GM18502 (cell line): Measurements from ENCODE around the gene DCDC2C.
"Not testable (repeated sequence)": the region's sequence is repeated elsewhere in the genome, so short reads cannot be mapped to it uniquely, and the experiment has no call there.

ENCODE experiments used
- ATAC-seq: cut with Tn5 transposase; IDR thresholded peaks from one replicate; pipeline ENCODE4 v1.9.1; 2021; ENCODE audit warnings: mild to moderate bottlenecking; ENCODE audit not compliant: unreplicated experiment, poor library complexity

The DCDC2C gene

GRCh38 chr2:3806730-3807129, 103.4 kb downstream of the DCDC2C start:
- no peak for ATAC-seq

DNA sequence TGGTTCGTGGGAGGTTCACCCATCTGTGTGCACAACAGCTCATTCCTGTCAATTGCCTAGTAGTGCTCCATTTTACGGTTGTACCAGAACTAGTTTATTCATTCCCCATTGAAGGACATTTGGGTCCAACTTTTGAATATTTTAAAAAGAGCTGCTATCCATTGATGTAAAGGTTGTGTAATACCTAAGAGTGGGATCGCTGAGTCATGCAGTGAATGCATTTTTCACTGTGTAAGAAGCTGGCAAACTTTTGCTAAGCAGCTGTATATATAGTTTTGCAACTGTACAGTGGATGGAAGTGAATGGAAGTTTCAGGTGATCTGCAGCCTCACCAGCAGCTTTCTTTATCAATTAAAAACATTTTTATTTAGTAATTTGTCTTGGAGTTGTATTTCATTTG, 104.5 kb downstream of the DCDC2C start:
- ATAC-seq = no peak

DNA sequence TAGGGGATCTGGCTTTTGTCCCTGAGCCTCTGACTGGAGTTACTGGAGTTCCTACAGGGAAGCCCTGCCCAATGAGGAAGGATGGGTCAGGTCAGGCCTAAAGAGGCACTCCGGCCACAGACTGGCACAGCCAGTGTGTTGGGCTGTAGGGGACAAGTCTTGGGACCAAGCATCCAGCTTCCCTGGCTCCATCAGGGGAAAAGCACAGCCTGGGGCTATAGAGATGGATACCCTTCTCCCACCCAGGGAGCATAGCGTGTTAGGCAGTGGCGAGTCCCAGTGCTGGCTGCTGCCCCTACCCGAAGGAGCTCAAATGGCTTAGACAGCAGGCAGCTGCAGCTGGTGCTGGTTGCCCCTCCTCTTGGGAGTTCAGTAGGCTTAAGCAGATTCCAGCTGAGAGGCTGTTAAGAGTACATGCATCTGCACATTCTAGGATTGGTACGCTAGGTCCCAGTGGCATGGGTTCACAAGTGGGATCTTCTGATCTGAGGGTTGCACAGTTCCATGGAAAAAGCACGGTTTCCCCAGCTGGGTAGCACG, 111.4 kb downstream of the DCDC2C start:
- no peak for ATAC-seq

DNA sequence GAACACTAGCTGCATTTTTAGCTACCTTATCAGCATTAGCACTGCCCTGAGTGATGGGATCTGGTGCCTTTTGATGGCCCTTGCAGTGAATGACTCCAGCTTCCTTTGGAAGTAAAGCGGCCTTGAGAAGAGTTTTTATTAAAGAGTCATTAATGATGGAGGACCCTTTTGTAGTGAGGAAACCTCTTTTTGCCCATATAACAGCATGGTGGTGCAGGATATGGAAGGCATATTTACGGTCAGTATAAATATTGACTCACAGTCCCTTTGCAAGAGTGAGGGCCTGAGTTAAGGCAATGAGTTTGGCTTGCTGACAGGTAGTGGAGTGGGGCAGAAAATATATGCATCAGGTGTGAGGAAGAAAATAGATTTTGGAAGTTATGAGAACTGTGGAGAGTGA, 113.8 kb downstream of the DCDC2C start:
- not testable (repeated sequence) for ATAC-seq

GRCh38 chr2:3823748-3824147, 120.4 kb downstream of the DCDC2C start:
- no peak for ATAC-seq

GRCh38 chr2:3827673-3828575, 124.5 kb downstream of the DCDC2C start:
- no peak for ATAC-seq

DNA sequence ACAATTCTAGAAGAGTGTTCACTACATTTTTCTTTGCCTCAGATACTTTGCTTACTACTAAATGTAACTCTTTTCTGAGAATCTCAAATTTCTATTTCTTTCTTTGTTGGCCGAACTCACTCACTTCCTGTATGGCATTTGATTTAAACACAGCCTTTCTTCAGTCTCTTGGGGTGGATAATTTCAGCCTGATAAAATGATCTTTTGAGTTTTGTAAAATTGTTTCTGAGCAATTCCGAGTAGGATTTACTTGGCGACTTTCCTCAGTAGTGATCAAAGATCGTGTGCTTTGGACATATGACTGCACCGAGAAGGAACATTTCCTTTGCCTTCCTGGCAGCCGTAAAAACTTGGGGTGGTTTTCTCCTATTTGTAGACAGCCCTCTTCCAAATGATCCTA, 127.4 kb downstream of the DCDC2C start:
- no peak for ATAC-seq

DNA sequence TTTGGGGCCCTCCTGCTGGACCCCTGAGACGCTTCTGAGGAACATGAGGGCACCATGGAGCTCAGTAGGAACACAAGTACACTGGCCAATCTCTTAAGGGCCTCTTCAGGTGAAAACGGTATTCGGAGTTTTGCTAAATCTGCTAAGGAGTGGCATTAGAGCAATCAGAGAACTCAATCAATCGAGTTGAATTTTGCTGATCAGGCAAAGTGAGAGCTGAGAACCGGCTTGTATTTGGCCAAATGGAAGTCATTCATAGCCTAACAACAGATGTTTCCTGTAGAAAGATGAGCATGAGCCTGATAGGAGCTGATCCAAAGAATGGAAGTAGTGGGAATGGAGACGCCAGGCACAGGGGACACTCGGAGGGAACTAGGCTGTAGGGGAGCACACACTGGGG, 133.7 kb downstream of the DCDC2C start:
- ATAC-seq = no peak

GRCh38 chr2:3838348-3838747, 135.0 kb downstream of the DCDC2C start:
- ATAC-seq = no peak

DNA sequence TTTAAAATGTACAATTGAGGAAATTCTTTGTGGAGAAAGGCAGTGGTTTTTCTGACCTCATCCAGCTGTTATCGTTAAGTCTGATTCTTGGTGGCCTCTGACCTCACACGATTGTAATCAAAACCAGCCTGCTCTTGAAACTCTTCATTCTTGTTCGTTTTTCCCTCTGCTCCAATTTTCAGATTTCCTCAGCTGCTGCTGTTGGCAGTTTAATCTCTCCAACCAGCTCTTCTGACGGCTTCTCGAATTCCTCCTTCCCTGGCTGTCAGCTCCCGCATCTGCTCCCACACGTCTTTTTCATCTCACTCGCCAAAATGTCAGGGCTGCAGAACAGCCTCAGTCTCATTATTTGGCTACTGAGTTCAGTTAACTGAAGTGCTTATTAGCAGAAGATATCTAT, 136.1 kb downstream of the DCDC2C start:
- no peak for ATAC-seq

DNA sequence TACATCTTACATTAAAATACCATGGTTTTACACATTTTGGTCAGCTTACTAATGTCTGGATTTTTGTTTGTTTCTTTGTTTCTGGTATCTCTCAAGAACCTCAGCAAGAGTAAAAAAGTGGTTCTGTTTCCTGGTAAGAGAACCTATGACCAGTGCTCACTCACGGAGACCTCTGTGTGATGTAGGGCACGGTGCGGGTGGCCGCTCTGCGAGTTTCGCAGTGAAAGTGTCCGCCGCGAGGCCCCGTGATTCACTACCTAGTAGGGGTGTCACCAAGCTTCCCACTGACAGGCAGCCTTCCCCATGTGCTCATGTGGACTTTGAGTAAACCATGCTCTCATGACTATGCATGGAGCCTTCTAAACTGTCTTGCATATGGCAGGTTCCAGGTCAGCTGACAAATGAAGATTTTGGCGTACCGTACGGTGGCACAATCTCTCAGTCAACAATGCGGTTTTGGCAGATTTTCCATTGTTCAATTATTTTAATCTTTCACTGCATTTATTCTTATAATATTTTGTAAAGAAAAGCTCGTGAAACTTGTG, 137.3 kb downstream of the DCDC2C start:
- ATAC-seq = no peak

DNA sequence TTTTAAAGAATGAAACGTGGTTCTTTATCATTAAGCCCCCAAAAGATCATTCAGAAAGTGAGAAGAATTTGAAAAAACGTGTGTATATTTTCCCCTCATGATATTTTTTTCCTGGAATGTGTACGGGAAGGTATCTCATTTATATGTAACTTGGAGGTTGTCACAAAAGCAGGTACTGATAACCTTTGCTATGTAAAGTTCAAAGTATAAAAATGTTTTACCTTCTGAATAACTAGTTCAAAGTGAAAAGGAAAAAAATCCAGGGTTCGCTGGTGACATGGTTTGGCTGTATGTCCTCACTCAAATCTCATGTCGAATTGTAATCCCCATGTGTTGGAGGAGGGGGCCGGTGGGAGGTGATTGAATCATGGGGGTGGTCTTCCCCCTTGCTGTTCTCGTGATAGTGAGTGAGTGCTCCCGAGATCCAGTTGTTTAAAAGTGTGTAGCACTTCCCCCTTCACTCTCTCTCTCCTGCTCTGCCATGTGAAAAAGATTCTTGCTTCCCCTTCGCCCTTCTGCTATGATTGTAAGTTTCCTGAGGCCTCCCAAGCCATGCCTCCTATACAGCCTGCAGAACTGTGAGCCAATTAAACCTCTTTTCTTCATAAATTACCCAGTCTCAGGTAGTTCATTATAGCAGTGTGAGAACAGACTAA, 144.2 kb downstream of the DCDC2C start:
- no peak for ATAC-seq

DNA sequence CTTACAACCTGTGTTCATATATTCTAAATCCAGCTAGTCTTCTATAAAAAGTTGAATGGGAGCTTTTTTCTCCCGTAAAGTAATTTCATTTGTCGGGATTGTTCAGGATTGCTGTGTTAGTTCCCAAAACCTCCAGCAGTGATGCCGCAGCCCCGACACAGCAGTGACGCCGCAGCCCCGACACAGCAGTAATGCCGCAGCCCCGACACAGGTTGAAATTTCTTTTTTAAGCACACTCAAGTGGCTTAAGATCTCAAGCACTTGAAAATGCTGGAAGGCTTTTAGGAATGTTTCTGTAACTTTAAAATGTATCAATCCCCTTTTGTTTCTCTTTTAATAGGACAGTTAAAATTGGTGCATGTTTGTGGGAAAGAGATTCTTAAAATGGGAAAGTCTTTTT, 145.4 kb downstream of the DCDC2C start:
- ATAC-seq = no peak

- no peak for ATAC-seq
Observed at GRCh38 chr2:3849213-3849612, 145.8 kb downstream of the DCDC2C start.

DNA sequence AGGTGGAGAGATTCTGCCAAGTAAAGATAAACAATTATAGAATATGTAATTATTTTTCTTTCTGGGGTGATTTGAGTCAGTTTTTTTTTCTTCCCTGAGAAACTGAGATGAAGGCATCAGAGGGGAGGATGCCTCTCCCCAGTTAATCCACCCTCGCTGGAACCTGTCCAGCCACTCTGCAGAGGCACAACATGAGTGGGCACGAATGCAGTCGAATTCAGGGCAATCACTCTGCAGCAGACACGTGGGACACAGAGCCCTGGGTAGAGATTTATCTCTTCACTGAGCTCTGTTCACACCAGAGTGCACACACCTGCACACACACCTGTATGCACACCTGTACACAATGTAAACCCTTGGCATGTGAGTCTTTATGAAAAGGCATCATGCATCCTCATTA, 154.2 kb downstream of the DCDC2C start:
- no peak for ATAC-seq

DNA sequence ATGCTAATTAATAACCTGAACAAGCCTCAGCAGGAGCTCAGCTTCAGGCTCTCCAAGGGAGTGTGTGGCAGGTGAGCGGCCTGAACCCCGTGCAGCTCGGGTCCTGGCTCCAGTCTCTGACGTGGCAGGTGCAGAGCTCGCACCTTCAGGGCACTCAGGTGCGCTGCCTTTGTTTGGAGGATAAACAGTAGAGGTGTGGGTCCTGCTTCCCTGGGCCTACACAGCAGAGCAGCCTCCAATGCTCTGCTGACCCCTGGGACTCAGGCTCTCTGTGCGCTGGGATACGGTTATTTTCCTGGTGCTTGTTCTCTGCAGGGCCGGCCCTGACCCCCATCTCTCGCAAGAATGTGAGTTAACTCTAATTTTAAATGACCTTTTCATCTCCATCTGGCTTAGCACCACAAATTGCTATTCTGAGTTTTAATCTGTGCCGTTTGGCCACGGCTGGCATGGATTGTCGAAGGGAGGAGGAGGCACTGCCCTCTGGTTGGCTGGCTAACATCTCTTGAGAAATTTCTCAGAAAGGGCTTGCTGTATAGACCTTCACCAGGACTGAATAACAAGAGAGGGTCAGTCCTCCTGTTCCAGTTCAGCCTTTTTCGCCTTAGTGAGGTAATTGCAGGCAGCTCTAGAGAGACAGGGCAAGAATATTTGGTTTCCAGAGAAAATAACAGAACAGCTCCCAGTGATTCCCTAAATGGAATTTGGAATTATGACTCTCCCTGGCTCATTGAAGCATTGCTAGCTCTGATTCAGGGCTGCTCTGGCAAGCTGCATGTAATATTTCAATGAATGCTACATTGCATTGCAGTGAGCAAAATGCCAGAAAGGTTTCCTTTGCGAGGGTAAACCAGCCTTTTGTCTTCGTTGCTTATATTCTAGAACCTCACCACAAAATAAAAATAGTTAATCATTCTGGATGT, 161.8 kb downstream of the DCDC2C start:
- ATAC-seq = no peak

DNA sequence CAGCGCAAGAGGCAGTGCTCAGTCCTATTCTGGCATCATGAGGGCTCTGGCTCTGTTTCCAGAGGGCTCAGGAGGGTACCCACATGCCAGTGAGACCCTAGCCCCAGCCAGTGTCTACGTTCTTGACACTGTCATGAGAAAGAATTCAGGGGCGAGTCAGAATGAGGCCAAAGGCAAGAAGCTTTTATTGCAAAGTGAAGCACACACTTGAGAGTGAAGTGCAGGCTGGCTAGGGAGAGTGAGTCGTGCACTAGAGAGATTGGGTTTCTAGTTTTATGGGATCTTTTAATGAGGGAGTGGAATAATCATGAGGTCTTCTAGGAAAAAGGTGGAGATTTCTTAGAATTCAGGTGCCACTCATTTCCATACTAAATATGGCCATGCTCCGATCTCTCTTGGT, 164.1 kb downstream of the DCDC2C start:
- no peak for ATAC-seq

GRCh38 chr2:3868012-3868805, 164.8 kb downstream of the DCDC2C start:
- no peak for ATAC-seq

DNA sequence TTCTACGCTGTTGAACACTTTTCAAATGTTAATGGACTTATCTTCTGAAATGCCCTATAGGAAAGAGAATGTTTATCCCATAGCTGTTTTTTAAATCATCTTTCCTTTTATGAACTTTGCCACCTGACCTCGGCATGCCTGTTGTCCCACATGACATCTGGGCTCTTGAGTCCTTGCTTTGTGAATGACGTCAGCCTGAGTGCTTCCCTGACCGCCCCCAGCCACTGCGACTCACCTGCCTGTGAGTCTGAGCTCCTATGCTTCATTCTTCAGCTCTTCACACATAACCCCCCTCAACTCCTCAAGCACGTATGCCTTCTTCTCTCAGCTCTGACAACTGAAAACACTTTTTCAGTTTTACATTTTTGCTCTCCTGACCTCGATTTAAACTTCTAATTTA, 166.8 kb downstream of the DCDC2C start:
- no peak for ATAC-seq
